K562 (cell line): ENCODE measurements around the gene ACOT13. TPM values are rescaled to one million over a fixed set of nuclear protein-coding genes. Genes with fewer than 3 reads are reported as not detected.
"Not testable (repeated sequence)": the region's sequence is repeated elsewhere in the genome, so short reads cannot be mapped to it uniquely, and the experiment has no call there.

Source experiments
- ATAC-seq: fragments of 200-7000 bp; cut with Tn5 transposase; 3 replicates; pipeline ENCODE4 v1.9.1; 2020; ENCODE audit warnings: moderate library complexity
- BruUV-seq: library from RNA; stranded (reverse); fragments of 400-500 nt; replicated peaks from 2 replicates; lab custom pipeline; 2021; lab: Mats Ljungman, UMichigan
- CTCF ChIA-PET: fragments of 300-600 bp; formaldehyde crosslinking; extraction: SDS; loops from one replicate; lab custom pipeline; 2021; ENCODE audit warnings: low intra/inter-chr PET ratio; lab: Yijun Ruan, JAX
- POLR2A ChIA-PET: fragments of 300-600, 350-650 bp; sonication (Branson Sonifier 250); formaldehyde crosslinking; extraction: SDS; loops from one replicate; lab custom pipeline; 2021; ENCODE audit warnings: antibody characterized with exemption, inconsistent platforms; lab: Yijun Ruan, JAX
- DNase-seq, 4 experiments: peaks; one replicate each; pipeline versions ENCODE4 v3.0.0 to v3.0.0-alpha.2; 2011 to 2018; ENCODE audit warnings: low spot score in 3 of 4, mixed read lengths in 3 of 4; ENCODE audit errors: extremely low read depth in 1 of 4
- FAIRE-seq: peaks from 2 replicates; lab custom pipeline; 2011; peaks lifted over from hg19 to GRCh38; lab: Jason Lieb, UNC
- H2AFZ ChIP-seq: 2 replicates; pipeline ENCODE4 v1.6.0; 2011; ENCODE audit warnings: low read depth, low read length, control low read depth, inconsistent platforms
- H3K27ac ChIP-seq: fragments of 200-600 bp; 3 replicates; pipeline ENCODE4 v1.8.0; 2011; ENCODE audit warnings: low read depth, mild to moderate bottlenecking, control low read depth, inconsistent platforms, low read length, moderate library complexity, mixed read lengths; ENCODE audit errors: extremely low read depth
- H3K27me3 ChIP-seq, 2 experiments: fragments of 300-600 bp in 1 of 2; 2 replicates in 1 of 2; 3 replicates in 1 of 2; pipeline versions ENCODE4 v1.6.0 to v1.8.0; 2011; ENCODE audit warnings: inconsistent platforms in 2 of 2, low read length in 2 of 2, mild to moderate bottlenecking in 1 of 2, mixed read lengths in 1 of 2, moderate library complexity in 1 of 2; ENCODE audit not compliant: control insufficient read depth in 2 of 2, insufficient read depth in 2 of 2
- H3K36me3 ChIP-seq: fragments of 300-600 bp; 3 replicates; pipeline ENCODE4 v1.8.0; 2011; ENCODE audit warnings: mild to moderate bottlenecking, low read length, inconsistent platforms; ENCODE audit not compliant: control insufficient read depth, insufficient read depth
- H3K4me1 ChIP-seq, 2 experiments: fragments of 200-600 bp in 1 of 2; replicated peaks in 1 of 2; 2 replicates in 1 of 2; 3 replicates in 1 of 2; pipeline versions ENCODE4 v1.5.1 to v1.8.0; 2011; ENCODE audit warnings: inconsistent platforms in 2 of 2, low read length in 2 of 2, mild to moderate bottlenecking in 1 of 2, mixed read lengths in 1 of 2, moderate library complexity in 1 of 2; ENCODE audit not compliant: control insufficient read depth in 2 of 2, insufficient read depth in 2 of 2
- H3K4me2 ChIP-seq: 2 replicates; pipeline ENCODE4 v1.6.1; 2011; ENCODE audit warnings: low read length, control low read depth, inconsistent platforms, mixed read lengths; ENCODE audit not compliant: insufficient read depth
- H3K4me3 ChIP-seq: fragments of 200-600 bp; sonication (generic), shearing (Covaris generic); 2 replicates; pipeline ENCODE4 v1.5.1; 2016; ENCODE audit warnings: control low read depth, inconsistent platforms
- H3K79me2 ChIP-seq: fragments of 200-600 bp; 3 replicates; pipeline ENCODE4 v1.8.0; 2011; ENCODE audit warnings: low read length, inconsistent platforms; ENCODE audit not compliant: control insufficient read depth, insufficient read depth
- H3K9ac ChIP-seq, 2 experiments: 2 replicates each; pipeline versions ENCODE4 v1.6.0 to v1.6.1; 2011; ENCODE audit warnings: low read depth in 2 of 2, low read length in 2 of 2, control low read depth in 1 of 2, inconsistent platforms in 1 of 2, mild to moderate bottlenecking in 1 of 2, mixed read lengths in 1 of 2; ENCODE audit not compliant: insufficient read depth in 1 of 2
- H3K9me1 ChIP-seq: one replicate; pipeline ENCODE4 v1.6.0; 2011; ENCODE audit warnings: inconsistent platforms, mild to moderate bottlenecking, low read length, moderate library complexity; ENCODE audit not compliant: control insufficient read depth, insufficient read depth
- H3K9me3 ChIP-seq: replicated peaks from 2 replicates; pipeline ENCODE4 v1.5.1; 2011; ENCODE audit warnings: low read depth, low read length, inconsistent platforms; ENCODE audit not compliant: control insufficient read depth, insufficient read depth
- H4K20me1 ChIP-seq: replicated peaks from 2 replicates; pipeline ENCODE4 v1.6.1; 2011; ENCODE audit warnings: low read length, inconsistent platforms, mixed read lengths; ENCODE audit not compliant: control insufficient read depth, insufficient read depth
- CXXC5 ChIP-seq: fragments of 250-450 bp; sonication (Bioruptor Pico); IDR thresholded peaks from 2 replicates; pipeline ENCODE4 v1.8.0; 2022; ENCODE audit warnings: inconsistent platforms, mild to moderate bottlenecking, moderate library complexity
- SPI1 ChIP-seq: IDR thresholded peaks from 2 replicates; pipeline ENCODE4 v1.6.1; 2011; ENCODE audit warnings: low read depth, low read length, control low read depth, borderline replicate concordance
- TRIM24 ChIP-seq, 2 experiments: fragments of 450-650 bp; IDR thresholded peaks; 2 replicates each; pipeline ENCODE4 v1.6.1; 2016
- ZFP36 ChIP-seq: fragments of 150-350 bp; IDR thresholded peaks from 2 replicates; pipeline ENCODE4 v1.6.1; 2018; ENCODE audit warnings: low read length, low read depth; ENCODE audit not compliant: partially characterized antibody
- WGBS: fragments of 100-300 bp; shearing (Covaris generic); methylation state at CpG from one replicate; pipeline ENCODE4 v1.1.6; 2016; ENCODE audit warnings: low coverage, mixed read lengths; ENCODE audit not compliant: insufficient coverage; ENCODE audit errors: missing lambda C conversion rate; 5-methylcytosine and 5-hydroxymethylcytosine counted together
- in situ Hi-C: fragments of 300-500 bp; cut with MboI; formaldehyde crosslinking; loops from 4 replicates; pipeline ENCODE4 v1.15.0; 2018; ENCODE audit warnings: inconsistent platforms, mixed read lengths
- intact Hi-C: fragments of 100-400 bp; cut with micrococcal nuclease; formaldehyde crosslinking; loops from 2 replicates; pipeline ENCODE4 v1.14.2; 2022
- polyA plus RNA-seq, 8 experiments: library from polyadenylated mRNA; depleted of rRNA in 4 of 8; stranded (reverse) in 5 of 8; unstranded in 3 of 8; fragments of >200 nt; fragmentation: Nextera tagmentation in 2 of 8; fragmentation: Illumina TruSeq in 1 of 8; extraction: Ambion mirVana in 2 of 8; extraction: Trizol in 1 of 8; gene quantifications; 2 replicates each; pipeline versions ENCODE4 v1.2.1 to v1.2.3, GENCODE V29; 2011 to 2014; ENCODE audit warnings: inconsistent platforms in 1 of 8, missing spikeins in 1 of 8
- total RNA-seq, 7 experiments: library from RNA; depleted of rRNA in 6 of 7; stranded (reverse); fragments of >200 nt in 6 of 7; fragmentation: Illumina TruSeq in 2 of 7; extraction: Trizol in 2 of 7; gene quantifications; 2 replicates each; pipeline versions ENCODE4 v1.2.1 to v1.2.3, GENCODE V29; 2011 to 2021; ENCODE audit warnings: low replicate concordance in 1 of 7

The ACOT13 gene
- total and polyA plus RNA-seq, 9 of the 15 experiments (the other 6 are each of a cell fraction or from before 2014, with no cell fraction given): 14.1 to 129 (median 65.7) TPM

DNA sequence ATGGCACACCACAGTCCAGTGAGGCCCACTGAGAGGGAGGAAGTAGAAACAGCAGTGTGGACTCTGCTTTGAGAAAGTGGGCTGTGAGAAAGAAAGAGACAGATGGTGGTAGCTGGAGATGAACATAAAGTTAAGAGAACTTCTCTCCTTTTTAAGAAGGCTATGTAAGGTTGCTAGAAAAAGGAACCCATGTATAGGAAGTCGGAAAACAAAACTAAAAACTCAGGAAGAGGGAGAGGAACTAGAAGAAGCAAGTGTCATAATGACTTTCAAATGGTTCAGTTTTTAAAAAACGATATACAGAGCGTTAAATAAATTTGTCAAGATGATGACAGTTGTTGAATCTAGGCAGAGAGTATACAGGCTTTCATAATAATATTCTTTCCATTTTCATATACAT, 82.4 kb downstream of the ACOT13 start:
- WGBS: 8% methylated on average over 3 of the region's 3 CpGs
- no peak overlapping the region for H3K4me2 ChIP-seq
- FAIRE-seq (no peak), DNase-seq (no peak), ATAC-seq (no peak)
- ChIA-PET CTCF (no interaction called here), POLR2A (interaction anchor here (1.0 kb wide), 1 partner anchor 9 kb away, joined by 4 read pairs; no protein-coding TSS in a partner anchor)
- H3K4me3 ChIP-seq: no peak overlapping the region
- no peaks in the 10 kb centered on the region for H3K79me2 ChIP-seq
- H3K9me3 ChIP-seq: no peaks in the 10 kb centered on the region; the same call in none of the 2 replicates
- no TSS peak for BruUV-seq
- intact Hi-C loops (no loop called here), in situ Hi-C loops (no loop called here)
- no peak overlapping the region for H3K9ac ChIP-seq
- H3K27ac ChIP-seq: no peak overlapping the region
- H3K27me3 ChIP-seq: 0 out of 5 replicates have a peak, but pooled peaks cover 0 to 4% of the 10 kb centered on the region in 2 experiments
- TF ChIP-seq SPI1: peak; percentile 1; the same call in 1 of the 2 replicates
- TF ChIP-seq CXXC5 (CRISPR knock-in tag): no peak
- H3K36me3 ChIP-seq: no peaks in the 10 kb centered on the region
- H2AFZ ChIP-seq: peak overlapping the region; percentile 53; the same call in 1 of the 2 replicates
- H4K20me1 ChIP-seq: no peaks in the 10 kb centered on the region
- no peaks in the 10 kb centered on the region for H3K4me1 ChIP-seq
- no peaks in the 10 kb centered on the region for H3K9me1 ChIP-seq

DNA sequence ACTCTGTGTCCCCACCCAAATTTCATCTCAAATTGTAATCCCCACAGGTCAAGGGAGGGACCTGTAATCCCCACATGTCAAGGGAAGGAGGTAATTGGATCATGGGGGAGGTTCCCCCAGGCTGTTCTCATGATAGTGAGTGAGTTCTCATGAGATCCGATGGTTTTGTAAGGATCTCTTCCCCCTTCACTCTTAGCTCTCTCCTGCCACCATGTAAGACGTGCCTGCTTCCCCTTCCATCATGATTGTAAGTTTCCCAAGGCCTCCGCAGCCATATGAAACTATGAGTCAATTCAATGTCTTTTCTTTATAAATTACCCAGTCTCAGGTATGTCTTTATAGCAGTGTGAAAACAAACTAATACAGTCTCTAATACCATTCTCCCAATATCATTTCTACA, 84.0 kb downstream of the ACOT13 start:
- POLR2A ChIA-PET: interaction anchor here (0.6 kb wide), 1 partner anchor 21 kb away, joined by 3 read pairs; no protein-coding TSS in a partner anchor
- ATAC-seq: not testable (repeated sequence)
- TF ChIP-seq TRIM24 (IDR thresholded peaks at IDR 0.05): 0 out of 4 replicates have a peak, but pooled peaks of 1 of the 2 experiments have one; percentile 20
- TF ChIP-seq ZFP36: peak; percentile 72
- TF ChIP-seq, all 486 proteins: peak for 2; not testable (repeated sequence) for 484

More for the DNA sequence above, 84.0 kb downstream of the ACOT13 start:
- FAIRE-seq, H3K27ac ChIP-seq, H3K36me3 ChIP-seq, H3K9me3 ChIP-seq, DNase-seq, H4K20me1 ChIP-seq, H2AFZ ChIP-seq, H3K4me2 ChIP-seq, BruUV-seq, in situ Hi-C loops, H3K27me3 ChIP-seq, CTCF ChIA-PET, H3K4me3 ChIP-seq, H3K4me1 ChIP-seq, H3K9ac ChIP-seq, intact Hi-C loops, H3K9me1 ChIP-seq, H3K79me2 ChIP-seq: not testable (repeated sequence)
- 19% methylated on average over 3 of the region's 3 CpGs for WGBS
